GM18519 (cell line): ENCODE results near the gene GPR83.
"Not testable (repeated sequence)": the region's sequence is repeated elsewhere in the genome, so short reads cannot be mapped to it uniquely, and the experiment has no call there.

Source experiments
- ATAC-seq: cut with Tn5 transposase; IDR thresholded peaks from one replicate; pipeline ENCODE4 v1.9.1; 2021; ENCODE audit warnings: mild to moderate bottlenecking, moderate library complexity; ENCODE audit not compliant: unreplicated experiment, low FRiP score

GPR83 gene

GRCh38 chr11:94400839-94401772 lies at the start of gene GPR83:
TSS of gene GPR83 (minus strand) at chr11:94401419. CDS start at chr11:94401247, 172 bp downstream.
- no peak for ATAC-seq

GRCh38 chr11:94450048-94450447 lies 48.8 kb upstream of the GPR83 start:
- ATAC-seq = no peak

- ATAC-seq = no peak
Observed at GRCh38 chr11:94449437-94449836, 48.2 kb upstream of the GPR83 start.

- no peak for ATAC-seq
Observed at GRCh38 chr11:94449029-94449428, 47.8 kb upstream of the GPR83 start.

GRCh38 chr11:94447149-94447548 lies 45.9 kb upstream of the GPR83 start:
- ATAC-seq = no peak

- ATAC-seq = no peak
Observed at GRCh38 chr11:94445641-94446040, 44.4 kb upstream of the GPR83 start.

GRCh38 chr11:94433049-94433448 lies 31.8 kb upstream of the GPR83 start:
- no peak for ATAC-seq

- no peak for ATAC-seq
Observed at GRCh38 chr11:94424662-94425061, 23.4 kb upstream of the GPR83 start.

- no peak for ATAC-seq
Observed at GRCh38 chr11:94424011-94424410, 22.8 kb upstream of the GPR83 start.

- no peak for ATAC-seq
Observed at GRCh38 chr11:94423507-94423906, 22.3 kb upstream of the GPR83 start.

GRCh38 chr11:94418123-94418765 lies 17.0 kb upstream of the GPR83 start:
- no peak for ATAC-seq

GRCh38 chr11:94417386-94417987 lies 16.3 kb upstream of the GPR83 start:
- no peak for ATAC-seq

GRCh38 chr11:94405062-94405833 lies 4.0 kb upstream of the GPR83 start:
- ATAC-seq = no peak

- no peak for ATAC-seq
Observed at GRCh38 chr11:94402355-94402754, 1.1 kb upstream of the GPR83 start.

GRCh38 chr11:94401773-94402265 lies 600 bp upstream of the GPR83 start:
- ATAC-seq = no peak

GRCh38 chr11:94400457-94400838 lies 771 bp downstream of the GPR83 start:
- no peak for ATAC-seq

GRCh38 chr11:94400050-94400449 lies 1.2 kb downstream of the GPR83 start:
- ATAC-seq = no peak

GRCh38 chr11:94398101-94398500 lies 3.1 kb downstream of the GPR83 start:
- no peak for ATAC-seq

GRCh38 chr11:94396282-94396681 lies 4.9 kb downstream of the GPR83 start:
- ATAC-seq = no peak

GRCh38 chr11:94391937-94392336 lies 9.3 kb downstream of the GPR83 start:
- ATAC-seq = not testable (repeated sequence)
